ENCODE measurements around the gene CFAP46. TPM values are rescaled to one million over a fixed set of nuclear protein-coding genes. Genes with fewer than 3 reads are reported as not detected.

The CFAP46 gene
- total RNA-seq, 3 donors from 2014 or later (not counting 1 experiment from before 2014, with no cell fraction given), result 0.35 TPM; not detected in 2

DNA sequence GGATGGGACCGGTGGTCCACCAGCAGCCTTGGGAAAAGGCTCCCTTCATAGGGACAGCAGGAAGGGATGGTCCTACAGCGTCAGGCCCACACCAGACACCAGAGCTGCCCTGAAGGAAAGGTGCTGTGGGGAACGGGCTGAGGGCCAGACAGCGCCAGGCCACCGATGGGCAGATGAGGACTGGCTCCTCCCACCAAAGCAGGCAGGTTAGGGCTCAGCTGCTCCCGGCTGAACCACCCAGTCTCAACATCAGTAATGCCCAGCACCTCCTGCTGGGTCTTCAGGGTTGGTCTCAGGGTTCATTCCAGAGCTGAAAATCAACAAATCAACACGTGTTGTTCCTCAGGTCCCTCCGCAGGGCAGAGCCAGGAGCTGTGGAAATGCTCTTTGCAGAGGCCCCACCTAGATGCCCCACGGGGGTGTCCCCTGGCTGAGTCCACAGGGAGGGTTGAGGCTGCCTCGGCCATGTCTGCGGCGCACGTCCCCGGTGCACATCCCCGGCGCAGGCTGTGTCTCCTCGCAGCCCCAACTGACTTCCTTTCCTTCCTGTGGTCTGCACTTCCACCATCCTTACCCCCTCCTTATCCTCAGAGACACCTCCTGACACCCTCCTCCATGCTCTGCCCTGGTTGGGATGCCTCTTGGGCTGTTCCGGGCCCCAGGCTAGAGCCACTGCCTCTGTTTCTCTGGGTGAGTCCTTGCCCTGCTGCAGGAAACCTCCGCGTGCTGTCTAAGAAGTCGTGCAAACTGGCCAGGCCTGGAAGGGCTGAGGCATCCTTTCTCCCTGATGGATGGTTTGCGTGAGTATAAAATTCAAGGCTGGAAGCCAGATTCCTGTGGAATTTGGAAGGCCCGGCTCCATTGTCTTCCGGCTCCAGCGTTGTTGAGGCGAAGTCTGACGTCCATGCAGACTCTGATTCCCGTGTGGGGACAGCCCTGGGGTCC is 32.8 kb upstream of the CFAP46 start:
- Mint-ChIP-seq H3K27me3 (ENCODE audit: low read depth in 2 of 2) (peaks cover 16 to 20% of the 10 kb centered on the region in 2 donors), H3K9me3 (no peaks in the 10 kb centered on the region), H3K4me1 (no peaks in the 10 kb centered on the region), H3K27ac (no peak overlapping the region), H3K4me3 (no peak overlapping the region), H3K36me3 (no peaks in the 10 kb centered on the region)
- TF ChIP-seq, protein P1, sequence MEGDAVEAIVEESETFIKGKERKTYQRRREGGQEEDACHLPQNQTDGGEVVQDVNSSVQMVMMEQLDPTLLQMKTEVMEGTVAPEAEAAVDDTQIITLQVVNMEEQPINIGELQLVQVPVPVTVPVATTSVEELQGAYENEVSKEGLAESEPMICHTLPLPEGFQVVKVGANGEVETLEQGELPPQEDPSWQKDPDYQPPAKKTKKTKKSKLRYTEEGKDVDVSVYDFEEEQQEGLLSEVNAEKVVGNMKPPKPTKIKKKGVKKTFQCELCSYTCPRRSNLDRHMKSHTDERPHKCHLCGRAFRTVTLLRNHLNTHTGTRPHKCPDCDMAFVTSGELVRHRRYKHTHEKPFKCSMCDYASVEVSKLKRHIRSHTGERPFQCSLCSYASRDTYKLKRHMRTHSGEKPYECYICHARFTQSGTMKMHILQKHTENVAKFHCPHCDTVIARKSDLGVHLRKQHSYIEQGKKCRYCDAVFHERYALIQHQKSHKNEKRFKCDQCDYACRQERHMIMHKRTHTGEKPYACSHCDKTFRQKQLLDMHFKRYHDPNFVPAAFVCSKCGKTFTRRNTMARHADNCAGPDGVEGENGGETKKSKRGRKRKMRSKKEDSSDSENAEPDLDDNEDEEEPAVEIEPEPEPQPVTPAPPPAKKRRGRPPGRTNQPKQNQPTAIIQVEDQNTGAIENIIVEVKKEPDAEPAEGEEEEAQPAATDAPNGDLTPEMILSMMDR (IDR thresholded peaks at IDR 0.05), result no peak
- ATAC-seq, result no peak
- Histone ChIP-seq H3K9me3 (ENCODE audit: control insufficient read depth, insufficient read depth, low read length) (no peaks in the 10 kb centered on the region), H3K4me3 (ENCODE audit: low read length) (no peak overlapping the region), H3K27me3 (ENCODE audit: control insufficient read depth, insufficient read depth, low read length) (no peaks in the 10 kb centered on the region), H3K27ac (ENCODE audit: low read length) (no peak overlapping the region), H3K36me3 (ENCODE audit: control insufficient read depth, insufficient read depth, low read length) (no peaks in the 10 kb centered on the region), H3K4me1 (ENCODE audit: control insufficient read depth, insufficient read depth, low read length) (no peaks in the 10 kb centered on the region)
- DNase-seq, result no peak
- WGBS (ENCODE audit: insufficient coverage), result 56% methylated on average over 28 of the region's 28 CpGs
- intact Hi-C loops (cut with micrococcal nuclease), result no loop called here

DNA sequence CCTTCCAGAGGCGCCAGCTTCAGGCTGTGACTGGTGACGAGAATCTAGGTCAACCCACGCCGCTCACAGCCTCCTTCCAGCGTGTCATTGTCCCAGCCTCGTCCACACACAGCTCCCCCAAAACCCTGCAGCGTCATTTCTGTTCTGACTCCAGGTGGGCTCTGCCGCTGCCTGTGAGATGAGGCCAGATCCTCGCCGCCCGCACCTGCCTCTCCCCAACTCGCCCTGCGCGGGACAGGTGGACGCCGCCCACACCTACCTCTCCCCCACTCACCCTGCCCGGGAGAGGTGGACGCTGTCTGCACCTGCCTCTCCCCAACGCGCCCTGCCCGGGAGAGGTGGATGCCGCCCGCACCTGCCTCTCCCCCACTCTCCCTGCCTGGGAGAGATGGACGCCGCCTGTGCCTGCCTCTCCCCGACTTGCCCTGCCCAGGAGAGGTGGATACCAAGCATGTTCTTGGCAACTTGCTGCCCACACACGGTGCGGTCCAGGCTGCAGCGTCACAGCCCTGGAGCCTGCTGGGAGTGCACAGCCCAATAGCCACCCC is 32.0 kb upstream of the CFAP46 start:
- 84% methylated on average over 29 of the region's 29 CpGs for WGBS (ENCODE audit: insufficient coverage)
- Mint-ChIP-seq H3K36me3 (no peaks in the 10 kb centered on the region), H3K27me3 (ENCODE audit: low read depth in 2 of 2) (peaks cover 18 to 27% of the 10 kb centered on the region in 2 donors), H3K4me3 (no peak overlapping the region), H3K4me1 (no peaks in the 10 kb centered on the region), H3K27ac (no peak overlapping the region), H3K9me3 (no peaks in the 10 kb centered on the region)
- Histone ChIP-seq H3K4me3 (ENCODE audit: low read length) (no peak overlapping the region), H3K27me3 (ENCODE audit: control insufficient read depth, insufficient read depth, low read length) (peaks cover under 1% of the 10 kb centered on the region), H3K9me3 (ENCODE audit: control insufficient read depth, insufficient read depth, low read length) (no peaks in the 10 kb centered on the region), H3K36me3 (ENCODE audit: control insufficient read depth, insufficient read depth, low read length) (no peaks in the 10 kb centered on the region), H3K27ac (ENCODE audit: low read length) (no peak overlapping the region), H3K4me1 (ENCODE audit: control insufficient read depth, insufficient read depth, low read length) (no peaks in the 10 kb centered on the region)
- no peak for ATAC-seq
- no peak for DNase-seq
- intact Hi-C loops (cut with micrococcal nuclease), result no loop called here
- TF ChIP-seq, protein P1 (IDR thresholded peaks at IDR 0.05), result no peak

DNA sequence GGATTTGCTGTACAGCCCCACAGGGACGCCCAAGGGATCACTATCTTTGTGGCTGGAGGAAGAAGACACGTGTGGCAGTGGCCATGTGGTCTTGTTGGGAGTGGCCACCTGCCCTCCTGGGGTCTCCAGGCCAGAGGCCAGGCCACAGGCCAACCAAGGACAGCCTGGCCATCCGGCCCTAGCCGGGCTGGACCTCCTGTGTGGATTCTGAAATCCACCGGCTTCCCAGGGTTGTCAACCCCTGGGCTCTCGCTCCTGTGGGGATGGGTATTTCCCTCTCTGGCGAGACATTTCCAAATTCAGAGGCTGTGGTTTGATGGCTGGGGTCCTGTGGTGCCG is 31.5 kb upstream of the CFAP46 start:
- ATAC-seq (no peak), DNase-seq (no peak)
- H3K36me3 ChIP-seq (ENCODE audit: control insufficient read depth, insufficient read depth, low read length), result no peaks in the 10 kb centered on the region
- H3K27ac ChIP-seq (ENCODE audit: low read length), result no peak overlapping the region
- Mint-ChIP-seq H3K27ac (no peak overlapping the region), H3K9me3 (no peaks in the 10 kb centered on the region), H3K4me3 (no peak overlapping the region), H3K36me3 (no peaks in the 10 kb centered on the region), H3K4me1 (no peaks in the 10 kb centered on the region), H3K27me3 (ENCODE audit: low read depth in 2 of 2) (peaks cover 22 to 31% of the 10 kb centered on the region in 2 donors)
- TF ChIP-seq, protein P1 (IDR thresholded peaks at IDR 0.05), result no peak
- no peaks in the 10 kb centered on the region for H3K4me1 ChIP-seq (ENCODE audit: control insufficient read depth, insufficient read depth, low read length)
- H3K9me3 ChIP-seq (ENCODE audit: control insufficient read depth, insufficient read depth, low read length), result no peaks in the 10 kb centered on the region
- peaks cover 2% of the 10 kb centered on the region for H3K27me3 ChIP-seq (ENCODE audit: control insufficient read depth, insufficient read depth, low read length)
- WGBS (ENCODE audit: insufficient coverage), result 67% methylated on average over 8 of the region's 8 CpGs
- H3K4me3 ChIP-seq (ENCODE audit: low read length), result no peak overlapping the region
- intact Hi-C loops (cut with micrococcal nuclease), result no loop called here

Data from natural killer cell (primary cell).